Astrocyte (in vitro differentiated cells and primary cell): Measurements from ENCODE around the gene FBXL4.

Source experiments
- EZH2 ChIP-seq: IDR thresholded peaks from 2 replicates; pipeline ENCODE4 v1.6.1; 2012; ENCODE audit warnings: mild to moderate bottlenecking, low read length, inconsistent platforms; ENCODE audit not compliant: insufficient read depth
- TF ChIP-seq, protein P1 (sequence below): IDR thresholded peaks from 2 replicates; pipeline ENCODE4 v1.5.1; 2011; ENCODE audit warnings: low read depth, mild to moderate bottlenecking, inconsistent platforms, low read length, moderate library complexity; ENCODE audit not compliant: insufficient read depth

- TF ChIP-seq, protein P1, sequence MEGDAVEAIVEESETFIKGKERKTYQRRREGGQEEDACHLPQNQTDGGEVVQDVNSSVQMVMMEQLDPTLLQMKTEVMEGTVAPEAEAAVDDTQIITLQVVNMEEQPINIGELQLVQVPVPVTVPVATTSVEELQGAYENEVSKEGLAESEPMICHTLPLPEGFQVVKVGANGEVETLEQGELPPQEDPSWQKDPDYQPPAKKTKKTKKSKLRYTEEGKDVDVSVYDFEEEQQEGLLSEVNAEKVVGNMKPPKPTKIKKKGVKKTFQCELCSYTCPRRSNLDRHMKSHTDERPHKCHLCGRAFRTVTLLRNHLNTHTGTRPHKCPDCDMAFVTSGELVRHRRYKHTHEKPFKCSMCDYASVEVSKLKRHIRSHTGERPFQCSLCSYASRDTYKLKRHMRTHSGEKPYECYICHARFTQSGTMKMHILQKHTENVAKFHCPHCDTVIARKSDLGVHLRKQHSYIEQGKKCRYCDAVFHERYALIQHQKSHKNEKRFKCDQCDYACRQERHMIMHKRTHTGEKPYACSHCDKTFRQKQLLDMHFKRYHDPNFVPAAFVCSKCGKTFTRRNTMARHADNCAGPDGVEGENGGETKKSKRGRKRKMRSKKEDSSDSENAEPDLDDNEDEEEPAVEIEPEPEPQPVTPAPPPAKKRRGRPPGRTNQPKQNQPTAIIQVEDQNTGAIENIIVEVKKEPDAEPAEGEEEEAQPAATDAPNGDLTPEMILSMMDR = no peak
- TF ChIP-seq EZH2 = no peak
These were observed 36.4 kb upstream of the FBXL4 start for GRCh38 chr6:98984121-98984520.
